NOMO-1 treated with DMSO at 0.1 percent for 48 hours (cell line): ENCODE measurements around the gene VAMP8.
"Not testable (repeated sequence)": the region's sequence is repeated elsewhere in the genome, so short reads cannot be mapped to it uniquely, and the experiment has no call there.

Source experiments
- DNase-seq: peaks from one replicate; lab custom pipeline; 2025; ENCODE audit not compliant: unreplicated experiment; lab: John Stamatoyannopoulos, UW

The VAMP8 gene

GRCh38 chr2:85597241-85597640 lies 19.9 kb downstream of the VAMP8 start:
- DNase-seq: no peak

- no peak for DNase-seq
These were observed 21.4 kb downstream of the VAMP8 start for GRCh38 chr2:85598594-85599340.

- DNase-seq: no peak
These were observed 22.3 kb downstream of the VAMP8 start for GRCh38 chr2:85599468-85600234.

- DNase-seq: no peak
These were observed 22.8 kb downstream of the VAMP8 start for GRCh38 chr2:85600235-85600575.

GRCh38 chr2:85600951-85601770 lies 23.8 kb downstream of the VAMP8 start:
- DNase-seq: no peak

GRCh38 chr2:85601771-85602475 lies 24.5 kb downstream of the VAMP8 start:
- no peak for DNase-seq

GRCh38 chr2:85602476-85603234 lies 25.3 kb downstream of the VAMP8 start, which contains the start of gene TMEM150A:
TMEM150A (minus strand) TSS chr2:85602698; CDS start chr2:85601948, 750 bp downstream.
- DNase-seq: peak; percentile 89

- peak; percentile 68 for DNase-seq
These were observed 26.7 kb downstream of the VAMP8 start for GRCh38 chr2:85604133-85604444.

- DNase-seq: no peak
These were observed 27.4 kb downstream of the VAMP8 start for GRCh38 chr2:85604568-85605339.

- DNase-seq: no peak
These were observed 28.2 kb downstream of the VAMP8 start for GRCh38 chr2:85605406-85606115.

- no peak for DNase-seq
These were observed 28.7 kb downstream of the VAMP8 start for GRCh38 chr2:85606116-85606455.

GRCh38 chr2:85607268-85608215 lies 30.2 kb downstream of the VAMP8 start:
- no peak for DNase-seq

GRCh38 chr2:85611217-85611704 lies 33.9 kb downstream of the VAMP8 start:
- no peak for DNase-seq

- DNase-seq: peak; percentile 88
These were observed 34.6 kb downstream of the VAMP8 start, which contains the start of gene C2orf68 for GRCh38 chr2:85611705-85612587. C2orf68 (minus strand) TSS chr2:85612066; CDS start chr2:85611984, 82 bp downstream.

GRCh38 chr2:85613717-85614515 lies 36.5 kb downstream of the VAMP8 start:
- no peak for DNase-seq

GRCh38 chr2:85614757-85615156 lies 37.4 kb downstream of the VAMP8 start:
- not testable (repeated sequence) for DNase-seq
